Neural cell (in vitro differentiated cells): ENCODE results near the gene ZAP70. TPM values are rescaled to one million over a fixed set of nuclear protein-coding genes. Genes with fewer than 3 reads are reported as not detected.

Source experiments
- H2AFZ ChIP-seq: fragments of 200-600, 300-800 bp; sonication (generic), shearing (Covaris generic); 2 replicates; pipeline ENCODE4 v1.6.0; 2014; ENCODE audit warnings: low read depth, mild to moderate bottlenecking, antibody characterized with exemption, low read length, moderate library complexity
- H3F3A ChIP-seq: fragments of 200-600 bp; shearing (Covaris generic); 2 replicates; pipeline ENCODE4 v1.6.1; 2016; ENCODE audit warnings: mild to moderate bottlenecking, moderate library complexity, mixed read lengths, antibody characterized with exemption, low read length; ENCODE audit not compliant: insufficient read depth, poor library complexity, severe bottlenecking
- H3K27ac ChIP-seq: fragments of 200-600, 300-800 bp; sonication (generic), shearing (Covaris generic); 2 replicates; pipeline ENCODE4 v1.5.1; 2014; ENCODE audit warnings: mild to moderate bottlenecking, low read length, moderate library complexity
- H3K27me3 ChIP-seq: fragments of 300-800, 200-600 bp; sonication (generic), shearing (Covaris generic); 2 replicates; pipeline ENCODE4 v1.6.0; 2014; ENCODE audit warnings: mild to moderate bottlenecking, low read depth, low read length, moderate library complexity; ENCODE audit not compliant: insufficient read depth
- H3K36me3 ChIP-seq: fragments of 300-800, 200-600 bp; sonication (generic), shearing (Covaris generic); 2 replicates; pipeline ENCODE4 v1.5.1; 2014; ENCODE audit warnings: mild to moderate bottlenecking, antibody characterized with exemption, low read length, moderate library complexity; ENCODE audit not compliant: insufficient read depth
- H3K4me2 ChIP-seq: fragments of 300-800, 200-600 bp; sonication (generic), shearing (Covaris generic); 2 replicates; pipeline ENCODE4 v1.6.0; 2014; ENCODE audit warnings: mild to moderate bottlenecking, low read length
- H3K4me3 ChIP-seq: fragments of 300-800, 200-600 bp; sonication (generic), shearing (Covaris generic); 2 replicates; pipeline ENCODE4 v1.5.1; 2014; ENCODE audit warnings: mild to moderate bottlenecking, low read length, moderate library complexity
- H3K79me2 ChIP-seq: fragments of 200-600 bp; shearing (Covaris generic); replicated peaks from 2 replicates; pipeline ENCODE4 v1.6.0; 2014; ENCODE audit warnings: mild to moderate bottlenecking, low read length, moderate library complexity; ENCODE audit not compliant: insufficient read depth
- H3K9ac ChIP-seq: fragments of 300-800, 200-600 bp; sonication (generic), shearing (Covaris generic); 2 replicates; pipeline ENCODE4 v1.6.1; 2016; ENCODE audit warnings: mild to moderate bottlenecking, low read length, mixed read lengths
- H3K9me2 ChIP-seq: fragments of 200-600 bp; shearing (Covaris generic); 2 replicates; pipeline ENCODE4 v1.6.1; 2016; ENCODE audit warnings: mild to moderate bottlenecking, low read length, mixed read lengths; ENCODE audit not compliant: insufficient read depth
- H3K9me3 ChIP-seq: fragments of 200-600, 300-800 bp; sonication (generic), shearing (Covaris generic); 2 replicates; pipeline ENCODE4 v1.6.1; 2016; ENCODE audit warnings: mild to moderate bottlenecking, mixed run types, low read length, moderate library complexity, mixed read lengths
- H4K20me1 ChIP-seq: fragments of 200-600 bp; shearing (Covaris generic); 2 replicates; pipeline ENCODE4 v1.6.1; 2016; ENCODE audit warnings: mild to moderate bottlenecking, mixed run types; ENCODE audit not compliant: insufficient read depth
- EP300 ChIP-seq: fragments of 450-650 bp; conservative IDR thresholded peaks from 2 replicates; pipeline ENCODE4 v1.6.1; 2014; ENCODE audit warnings: antibody characterized with exemption, mild to moderate bottlenecking, moderate library complexity; ENCODE audit not compliant: poor library complexity, severe bottlenecking
- EZH2 ChIP-seq: fragments of 200-600, 300-800 bp; shearing (Covaris generic), sonication (generic); IDR thresholded peaks from 2 replicates; pipeline ENCODE4 v1.6.1; 2014; ENCODE audit warnings: antibody characterized with exemption, low read length, borderline replicate concordance, mild to moderate bottlenecking; ENCODE audit not compliant: insufficient read depth, poor library complexity, severe bottlenecking
- MXI1 ChIP-seq: fragments of 450-650 bp; conservative IDR thresholded peaks from 2 replicates; pipeline ENCODE4 v1.6.1; 2014; ENCODE audit warnings: antibody characterized with exemption, mild to moderate bottlenecking; ENCODE audit not compliant: poor library complexity, severe bottlenecking
- POLR2AphosphoS5 ChIP-seq: IDR thresholded peaks from 2 replicates; pipeline ENCODE4 v1.6.1; 2012
- RAD21 ChIP-seq: fragments of 450-650 bp; conservative IDR thresholded peaks from 2 replicates; pipeline ENCODE4 v1.6.1; 2014; ENCODE audit warnings: antibody characterized with exemption, mild to moderate bottlenecking, moderate library complexity
- SMC3 ChIP-seq: fragments of 450-650 bp; conservative IDR thresholded peaks from 2 replicates; pipeline ENCODE4 v1.6.1; 2014; ENCODE audit warnings: antibody characterized with exemption, mild to moderate bottlenecking, moderate library complexity; ENCODE audit not compliant: poor library complexity
- TAF1 ChIP-seq: IDR thresholded peaks from 2 replicates; pipeline ENCODE4 v1.6.1; 2012; ENCODE audit warnings: low read depth
- polyA plus RNA-seq: library from polyadenylated mRNA; depleted of rRNA; stranded (reverse); fragments of >200 nt; gene quantifications from 2 replicates; pipeline ENCODE4 v1.2.3, GENCODE V29; 2014
- TF ChIP-seq, protein P1 (sequence below): fragments of 450-650 bp; IDR thresholded peaks from 2 replicates; pipeline ENCODE4 v1.5.1; 2014; ENCODE audit warnings: antibody characterized with exemption, mild to moderate bottlenecking, moderate library complexity; ENCODE audit not compliant: poor library complexity, severe bottlenecking
- TF ChIP-seq, protein P2 (sequence below): IDR thresholded peaks from 2 replicates; pipeline ENCODE4 v1.6.1; 2012; ENCODE audit warnings: borderline replicate concordance

ZAP70 gene
- polyA plus RNA-seq, 1 donor from 2014 or later, result 0.59 TPM

DNA sequence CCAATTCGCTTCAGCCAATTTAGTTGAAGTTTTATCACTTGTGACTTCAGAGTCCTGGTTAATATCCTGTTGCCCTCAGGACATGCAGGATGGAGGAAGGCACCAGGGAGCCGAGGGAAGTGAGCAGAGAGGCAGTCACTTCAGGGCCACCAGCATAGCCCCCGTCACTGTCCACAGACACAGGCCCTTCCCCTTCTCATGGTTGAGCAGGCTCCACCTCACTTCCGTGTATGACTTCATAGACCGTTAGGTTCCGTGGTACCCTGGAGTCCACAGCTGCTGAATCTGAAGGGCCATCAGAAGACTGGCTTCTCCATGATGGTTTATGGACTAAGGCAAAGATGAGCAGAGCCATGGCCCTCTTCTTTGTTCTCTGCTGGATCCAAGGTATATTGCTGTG, 43.9 kb upstream of the ZAP70 start, which contains the start of gene C2orf92:
Gene C2orf92, plus strand, starts transcription at position 266 of the 400 bp plus-strand sequence. Its CDS starts 76 bp downstream, at position 342.
- H3K4me2 ChIP-seq, result no peak within 1 kb of the TSS
- no peak within 1 kb of the TSS for H2AFZ ChIP-seq
- no peaks in the 10 kb centered on the region for H3K79me2 ChIP-seq
- H4K20me1 ChIP-seq, result no peaks in the 10 kb centered on the region
- no peaks in the 10 kb centered on the region for H3K36me3 ChIP-seq
- H3K27ac ChIP-seq, result no peak within 1 kb of the TSS
- no peaks in the 10 kb centered on the region for H3K9me3 ChIP-seq
- H3K4me3 ChIP-seq, result no peak within 1 kb of the TSS
- H3K27me3 ChIP-seq, result no peaks in the 10 kb centered on the region
- H3F3A ChIP-seq, result no peaks in the 10 kb centered on the region
- TF ChIP-seq EP300 (no peak), POLR2AphosphoS5 (no peak), TAF1 (no peak), EZH2 (no peak), SMC3 (no peak), RAD21 (no peak), MXI1 (no peak)
- TF ChIP-seq, protein P1, sequence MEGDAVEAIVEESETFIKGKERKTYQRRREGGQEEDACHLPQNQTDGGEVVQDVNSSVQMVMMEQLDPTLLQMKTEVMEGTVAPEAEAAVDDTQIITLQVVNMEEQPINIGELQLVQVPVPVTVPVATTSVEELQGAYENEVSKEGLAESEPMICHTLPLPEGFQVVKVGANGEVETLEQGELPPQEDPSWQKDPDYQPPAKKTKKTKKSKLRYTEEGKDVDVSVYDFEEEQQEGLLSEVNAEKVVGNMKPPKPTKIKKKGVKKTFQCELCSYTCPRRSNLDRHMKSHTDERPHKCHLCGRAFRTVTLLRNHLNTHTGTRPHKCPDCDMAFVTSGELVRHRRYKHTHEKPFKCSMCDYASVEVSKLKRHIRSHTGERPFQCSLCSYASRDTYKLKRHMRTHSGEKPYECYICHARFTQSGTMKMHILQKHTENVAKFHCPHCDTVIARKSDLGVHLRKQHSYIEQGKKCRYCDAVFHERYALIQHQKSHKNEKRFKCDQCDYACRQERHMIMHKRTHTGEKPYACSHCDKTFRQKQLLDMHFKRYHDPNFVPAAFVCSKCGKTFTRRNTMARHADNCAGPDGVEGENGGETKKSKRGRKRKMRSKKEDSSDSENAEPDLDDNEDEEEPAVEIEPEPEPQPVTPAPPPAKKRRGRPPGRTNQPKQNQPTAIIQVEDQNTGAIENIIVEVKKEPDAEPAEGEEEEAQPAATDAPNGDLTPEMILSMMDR, result no peak
- TF ChIP-seq, protein P2, sequence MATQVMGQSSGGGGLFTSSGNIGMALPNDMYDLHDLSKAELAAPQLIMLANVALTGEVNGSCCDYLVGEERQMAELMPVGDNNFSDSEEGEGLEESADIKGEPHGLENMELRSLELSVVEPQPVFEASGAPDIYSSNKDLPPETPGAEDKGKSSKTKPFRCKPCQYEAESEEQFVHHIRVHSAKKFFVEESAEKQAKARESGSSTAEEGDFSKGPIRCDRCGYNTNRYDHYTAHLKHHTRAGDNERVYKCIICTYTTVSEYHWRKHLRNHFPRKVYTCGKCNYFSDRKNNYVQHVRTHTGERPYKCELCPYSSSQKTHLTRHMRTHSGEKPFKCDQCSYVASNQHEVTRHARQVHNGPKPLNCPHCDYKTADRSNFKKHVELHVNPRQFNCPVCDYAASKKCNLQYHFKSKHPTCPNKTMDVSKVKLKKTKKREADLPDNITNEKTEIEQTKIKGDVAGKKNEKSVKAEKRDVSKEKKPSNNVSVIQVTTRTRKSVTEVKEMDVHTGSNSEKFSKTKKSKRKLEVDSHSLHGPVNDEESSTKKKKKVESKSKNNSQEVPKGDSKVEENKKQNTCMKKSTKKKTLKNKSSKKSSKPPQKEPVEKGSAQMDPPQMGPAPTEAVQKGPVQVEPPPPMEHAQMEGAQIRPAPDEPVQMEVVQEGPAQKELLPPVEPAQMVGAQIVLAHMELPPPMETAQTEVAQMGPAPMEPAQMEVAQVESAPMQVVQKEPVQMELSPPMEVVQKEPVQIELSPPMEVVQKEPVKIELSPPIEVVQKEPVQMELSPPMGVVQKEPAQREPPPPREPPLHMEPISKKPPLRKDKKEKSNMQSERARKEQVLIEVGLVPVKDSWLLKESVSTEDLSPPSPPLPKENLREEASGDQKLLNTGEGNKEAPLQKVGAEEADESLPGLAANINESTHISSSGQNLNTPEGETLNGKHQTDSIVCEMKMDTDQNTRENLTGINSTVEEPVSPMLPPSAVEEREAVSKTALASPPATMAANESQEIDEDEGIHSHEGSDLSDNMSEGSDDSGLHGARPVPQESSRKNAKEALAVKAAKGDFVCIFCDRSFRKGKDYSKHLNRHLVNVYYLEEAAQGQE, result no peak
- H3K9me2 ChIP-seq, result no peaks in the 10 kb centered on the region
- H3K9ac ChIP-seq, result no peak within 1 kb of the TSS

DNA sequence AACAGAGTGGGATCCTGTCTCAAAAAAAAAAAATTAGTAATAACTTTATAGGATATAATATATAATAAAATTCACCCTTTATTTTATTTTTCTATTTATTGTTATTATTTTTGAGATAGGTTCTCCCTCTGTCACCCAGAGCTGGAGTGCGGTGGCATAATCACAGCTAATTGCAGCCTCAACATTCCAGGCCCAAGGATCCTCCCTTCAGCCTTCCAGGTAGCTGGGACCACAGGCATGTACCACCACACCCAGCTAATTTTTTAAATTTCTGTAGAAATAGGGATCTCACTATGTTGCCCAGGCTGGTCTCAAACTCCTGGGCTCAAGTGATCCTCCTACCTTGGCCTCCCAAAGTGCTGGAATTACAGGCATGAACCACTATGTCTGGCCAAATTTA, 42.9 kb upstream of the ZAP70 start:
- no peaks in the 10 kb centered on the region for H3K79me2 ChIP-seq
- no peaks in the 10 kb centered on the region for H3F3A ChIP-seq
- no peaks in the 10 kb centered on the region for H3K9me3 ChIP-seq
- H3K27ac ChIP-seq, result no peak overlapping the region
- H3K36me3 ChIP-seq, result no peaks in the 10 kb centered on the region
- H3K9me2 ChIP-seq, result no peaks in the 10 kb centered on the region
- no peak overlapping the region for H2AFZ ChIP-seq
- H3K9ac ChIP-seq, result no peak overlapping the region
- H4K20me1 ChIP-seq, result no peaks in the 10 kb centered on the region
- H3K4me3 ChIP-seq, result no peak overlapping the region
- H3K27me3 ChIP-seq, result no peaks in the 10 kb centered on the region
- TF ChIP-seq, protein P2, result no peak
- TF ChIP-seq MXI1 (no peak), TAF1 (no peak), POLR2AphosphoS5 (no peak), EP300 (no peak), RAD21 (no peak), SMC3 (no peak), EZH2 (no peak)
- TF ChIP-seq, protein P1, result no peak
- no peak overlapping the region for H3K4me2 ChIP-seq
